OCI-LY7 (cell line): ENCODE measurements around the gene OR2Z1. TPM values are rescaled to one million over a fixed set of nuclear protein-coding genes. Genes with fewer than 3 reads are reported as not detected.

Experiments used
- BruUV-seq: library from RNA; stranded (reverse); fragments of 400-500 nt; replicated peaks from 2 replicates; lab custom pipeline; 2021; lab: Mats Ljungman, UMichigan
- CTCF ChIA-PET: fragments of 300-600 bp; sonication (Branson Sonifier 250); formaldehyde crosslinking; loops from one replicate; lab custom pipeline; 2022; ENCODE audit warnings: antibody characterized with exemption; ENCODE audit not compliant: unreplicated experiment; lab: Charles Lee
- POLR2A ChIA-PET: fragments of 300-600 bp; sonication (Branson Sonifier 250); formaldehyde crosslinking; loops from one replicate; lab custom pipeline; 2022; ENCODE audit warnings: antibody characterized with exemption; lab: Charles Lee
- DNase-seq: peaks from one replicate; pipeline ENCODE4 v3.0.0-alpha.2; 2015; ENCODE audit warnings: low spot score
- H2AFZ ChIP-seq: fragments of 200-600 bp; sonication (generic), shearing (Covaris generic); 2 replicates; pipeline ENCODE4 v1.6.1; 2014; ENCODE audit warnings: mild to moderate bottlenecking, antibody characterized with exemption, low read length, moderate library complexity
- H3K27ac ChIP-seq: fragments of 200-600 bp; sonication (generic); 2 replicates; pipeline ENCODE4 v1.5.1; 2014; ENCODE audit warnings: mixed run types, low read depth, mild to moderate bottlenecking, moderate library complexity, low read length, inconsistent platforms; ENCODE audit not compliant: poor library complexity, severe bottlenecking
- H3K36me3 ChIP-seq: fragments of 200-600 bp; sonication (generic); 2 replicates; pipeline ENCODE4 v1.6.1; 2014; ENCODE audit warnings: mild to moderate bottlenecking, antibody characterized with exemption, low read length, moderate library complexity, mixed read lengths; ENCODE audit not compliant: insufficient read depth
- H3K4me1 ChIP-seq: fragments of 200-600 bp; sonication (generic); 2 replicates; pipeline ENCODE4 v1.5.1; 2014; ENCODE audit warnings: mild to moderate bottlenecking, low read length; ENCODE audit not compliant: insufficient read depth, poor library complexity, severe bottlenecking
- H3K4me2 ChIP-seq: fragments of 200-600 bp; sonication (generic); 2 replicates; pipeline ENCODE4 v1.6.1; 2014; ENCODE audit warnings: mild to moderate bottlenecking, low read length
- H3K4me3 ChIP-seq: fragments of 200-600 bp; sonication (generic); 2 replicates; pipeline ENCODE4 v1.5.1; 2014; ENCODE audit warnings: mild to moderate bottlenecking, low read depth, low read length; ENCODE audit not compliant: poor library complexity, severe bottlenecking
- H3K79me2 ChIP-seq: fragments of 200-600 bp; sonication (generic); 2 replicates; pipeline ENCODE4 v1.6.1; 2016; ENCODE audit warnings: low read depth, mild to moderate bottlenecking, low read length, moderate library complexity, mixed read lengths; ENCODE audit not compliant: insufficient read depth
- H3K9me2 ChIP-seq: fragments of 200-600 bp; sonication (generic); 2 replicates; pipeline ENCODE4 v1.6.1; 2016; ENCODE audit warnings: mild to moderate bottlenecking, low read length, mixed read lengths; ENCODE audit not compliant: insufficient read depth
- H3K9me3 ChIP-seq: fragments of 200-600 bp; sonication (generic); 2 replicates; pipeline ENCODE4 v1.6.1; 2014; ENCODE audit warnings: mild to moderate bottlenecking, mixed run types, low read length, mixed read lengths
- H4K20me1 ChIP-seq: fragments of 200-600 bp; sonication (generic); 2 replicates; pipeline ENCODE4 v1.6.1; 2014; ENCODE audit warnings: mild to moderate bottlenecking, antibody characterized with exemption, low read length, moderate library complexity, mixed read lengths; ENCODE audit not compliant: insufficient read depth
- EZH2phosphoT487 ChIP-seq: fragments of 200-600 bp; sonication (generic); IDR thresholded peaks from 2 replicates; pipeline ENCODE4 v1.6.1; 2018; ENCODE audit warnings: low read depth, borderline replicate concordance, mild to moderate bottlenecking, mixed run types, antibody characterized with exemption, low read length, moderate library complexity, mixed read lengths
- intact Hi-C: fragments of 100-400 bp; cut with micrococcal nuclease; formaldehyde crosslinking; loops from one replicate; pipeline ENCODE4 v1.10.0; 2022; ENCODE audit not compliant: unreplicated experiment
- total RNA-seq, 2 experiments: library from RNA; depleted of rRNA in 1 of 2; stranded (reverse); fragments of >200 nt in 1 of 2; shearing (Covaris generic) in 1 of 2; gene quantifications; 2 replicates each; pipeline ENCODE4 v1.2.3, GENCODE V29; 2014 to 2022
- TF ChIP-seq, protein P1 (sequence below): fragments of 200-600 bp; sonication (generic); conservative IDR thresholded peaks from 2 replicates; pipeline ENCODE4 v1.5.1; 2014; ENCODE audit warnings: mild to moderate bottlenecking, antibody characterized with exemption, low read length, moderate library complexity, mixed read lengths

The OR2Z1 gene
- total RNA-seq, 2 experiments from 2014 or later = not detected

DNA sequence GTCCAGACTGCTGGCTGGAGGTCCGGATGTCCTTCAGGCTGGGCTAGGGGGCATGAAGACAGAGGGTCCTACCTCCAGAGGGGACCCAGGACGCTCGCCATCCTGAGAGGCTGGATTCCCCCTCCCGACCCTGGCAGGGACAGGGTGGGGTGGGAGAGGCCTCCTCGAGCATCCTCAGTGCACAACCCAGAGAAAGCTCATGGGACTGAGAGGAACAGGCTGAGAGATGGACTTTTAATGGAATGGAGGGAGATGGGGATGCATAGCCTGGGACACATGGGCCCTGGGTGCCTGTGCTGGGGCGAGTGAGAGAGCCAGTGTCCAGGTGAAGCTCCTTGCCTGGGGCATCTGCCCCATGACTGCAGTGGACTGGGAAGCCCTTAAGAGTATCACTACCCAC, 25.9 kb upstream of the OR2Z1 start:
- Histone ChIP-seq H4K20me1 (no peaks in the 10 kb centered on the region), H2AFZ (no peak overlapping the region), H3K27ac (no peak overlapping the region), H3K36me3 (no peaks in the 10 kb centered on the region), H3K9me2 (no peaks in the 10 kb centered on the region), H3K4me3 (no peak overlapping the region), H3K4me2 (no peak overlapping the region), H3K4me1 (no peaks in the 10 kb centered on the region), H3K79me2 (no peaks in the 10 kb centered on the region), H3K9me3 (no peaks in the 10 kb centered on the region)
- POLR2A ChIA-PET = no interaction called here
- CTCF ChIA-PET = interaction anchor here (1.6 kb wide), 1 partner anchor 41 kb away, joined by 3 read pairs; no protein-coding TSS in a partner anchor
- intact Hi-C loops = no loop called here
- no peak for TF ChIP-seq EZH2phosphoT487
- TF ChIP-seq, protein P1, sequence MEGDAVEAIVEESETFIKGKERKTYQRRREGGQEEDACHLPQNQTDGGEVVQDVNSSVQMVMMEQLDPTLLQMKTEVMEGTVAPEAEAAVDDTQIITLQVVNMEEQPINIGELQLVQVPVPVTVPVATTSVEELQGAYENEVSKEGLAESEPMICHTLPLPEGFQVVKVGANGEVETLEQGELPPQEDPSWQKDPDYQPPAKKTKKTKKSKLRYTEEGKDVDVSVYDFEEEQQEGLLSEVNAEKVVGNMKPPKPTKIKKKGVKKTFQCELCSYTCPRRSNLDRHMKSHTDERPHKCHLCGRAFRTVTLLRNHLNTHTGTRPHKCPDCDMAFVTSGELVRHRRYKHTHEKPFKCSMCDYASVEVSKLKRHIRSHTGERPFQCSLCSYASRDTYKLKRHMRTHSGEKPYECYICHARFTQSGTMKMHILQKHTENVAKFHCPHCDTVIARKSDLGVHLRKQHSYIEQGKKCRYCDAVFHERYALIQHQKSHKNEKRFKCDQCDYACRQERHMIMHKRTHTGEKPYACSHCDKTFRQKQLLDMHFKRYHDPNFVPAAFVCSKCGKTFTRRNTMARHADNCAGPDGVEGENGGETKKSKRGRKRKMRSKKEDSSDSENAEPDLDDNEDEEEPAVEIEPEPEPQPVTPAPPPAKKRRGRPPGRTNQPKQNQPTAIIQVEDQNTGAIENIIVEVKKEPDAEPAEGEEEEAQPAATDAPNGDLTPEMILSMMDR = no peak
- DNase-seq = no peak
- BruUV-seq = no TSS peak

GRCh38 chr19:8695911-8696310, 25.5 kb upstream of the OR2Z1 start:
- Histone ChIP-seq H4K20me1 (no peaks in the 10 kb centered on the region), H2AFZ (no peak overlapping the region), H3K27ac (no peak overlapping the region), H3K4me2 (no peak overlapping the region), H3K9me2 (no peaks in the 10 kb centered on the region), H3K36me3 (no peaks in the 10 kb centered on the region), H3K79me2 (no peaks in the 10 kb centered on the region), H3K4me3 (no peak overlapping the region), H3K4me1 (no peaks in the 10 kb centered on the region), H3K9me3 (no peaks in the 10 kb centered on the region)
- POLR2A ChIA-PET = no interaction called here
- intact Hi-C loops = no loop called here
- no peak for TF ChIP-seq EZH2phosphoT487
- TF ChIP-seq, protein P1 = no peak
- DNase-seq = no peak
- BruUV-seq = no TSS peak
- CTCF ChIA-PET = interaction anchor here (0.6 kb wide), 1 partner anchor 40 kb away, joined by 3 read pairs; no protein-coding TSS in a partner anchor

- DNase-seq = no peak
- H3K9me3 ChIP-seq = no peaks in the 10 kb centered on the region
- no peaks in the 10 kb centered on the region for H3K36me3 ChIP-seq
- no peak overlapping the region for H3K27ac ChIP-seq
- H3K9me2 ChIP-seq = no peaks in the 10 kb centered on the region
- TF ChIP-seq, protein P1 = no peak
- TF ChIP-seq EZH2phosphoT487 = no peak
- no peak overlapping the region for H2AFZ ChIP-seq
- ChIA-PET POLR2A (no interaction called here), CTCF (no interaction called here)
- no peaks in the 10 kb centered on the region for H3K4me1 ChIP-seq
- no peaks in the 10 kb centered on the region for H3K79me2 ChIP-seq
- H3K4me3 ChIP-seq = no peak overlapping the region
- BruUV-seq = no TSS peak
- H3K4me2 ChIP-seq = no peak overlapping the region
- no peaks in the 10 kb centered on the region for H4K20me1 ChIP-seq
- intact Hi-C loops = no loop called here
These were observed 24.4 kb upstream of the OR2Z1 start for GRCh38 chr19:8696993-8697392.
